ENCODE measurements around the gene B3GALT4.
"Not testable (repeated sequence)": the region's sequence is repeated elsewhere in the genome, so short reads cannot be mapped to it uniquely, and the experiment has no call there.

The B3GALT4 gene

DNA sequence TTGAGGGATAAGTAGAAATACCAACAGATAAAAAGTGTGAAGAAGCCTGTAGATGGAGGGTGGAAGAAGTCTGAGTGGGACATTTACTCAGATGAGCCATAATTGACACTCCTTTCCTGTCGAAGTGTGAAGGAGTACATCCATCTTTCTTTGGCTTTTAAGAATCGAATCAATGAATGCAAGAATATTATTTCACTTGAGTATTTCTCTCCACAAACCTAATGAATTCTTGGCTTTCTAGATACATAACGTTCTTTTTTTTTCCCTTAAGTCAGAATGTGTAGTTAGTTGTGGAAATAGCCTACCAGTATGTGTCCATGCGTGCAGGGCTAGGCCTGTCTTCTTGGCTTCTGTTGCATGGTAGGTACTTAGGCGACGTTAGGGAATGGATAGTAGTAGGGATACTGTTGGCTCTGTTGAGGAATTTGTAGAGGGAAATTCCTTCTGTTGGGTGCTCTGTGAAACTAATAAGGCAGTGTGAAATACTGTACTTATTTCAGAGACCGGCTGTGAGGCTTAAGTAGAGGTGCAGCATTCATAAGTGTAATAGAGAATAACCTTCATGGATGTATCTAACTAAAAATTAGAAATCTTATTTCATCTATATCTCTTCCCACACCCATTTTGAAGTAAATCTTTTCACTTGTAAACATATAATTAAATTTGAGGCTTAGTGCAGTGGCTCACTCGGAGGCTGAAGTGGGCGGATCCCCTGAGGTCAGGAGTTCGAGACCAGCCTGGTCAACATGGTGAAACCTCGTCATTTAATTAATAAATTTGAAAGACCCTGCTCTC is 3.6 kb upstream of the B3GALT4 start:
- CTCF ChIA-PET = no interaction called here
- POLR2A ChIA-PET = interaction anchor here (2.4 to 5.5 kb wide), 4 partner anchors 16 to 45 kb away, joined by 17 to 54 read pairs (median 26); partner anchors contain the start of genes PFDN6, RGL2, WDR46 and ZBTB22
- TF ChIP-seq HDGF (IDR thresholded peaks at IDR 0.05; ENCODE audit: borderline replicate concordance) = no peak
- no peak for TF ChIP-seq NFRKB (IDR thresholded peaks at IDR 0.05)
- no peak for TF ChIP-seq CTBP1 (IDR thresholded peaks at IDR 0.05; ENCODE audit: borderline replicate concordance)
- TF ChIP-seq FOXK2 (IDR thresholded peaks at IDR 0.05) = no peak
- no peak for TF ChIP-seq SUZ12 (IDR thresholded peaks at IDR 0.05)
- no peak for TF ChIP-seq LEF1 (IDR thresholded peaks at IDR 0.05; ENCODE audit: borderline replicate concordance)
- no peak for TF ChIP-seq FOXM1 (IDR thresholded peaks at IDR 0.05; ENCODE audit: borderline replicate concordance)
- TF ChIP-seq, protein P1, sequence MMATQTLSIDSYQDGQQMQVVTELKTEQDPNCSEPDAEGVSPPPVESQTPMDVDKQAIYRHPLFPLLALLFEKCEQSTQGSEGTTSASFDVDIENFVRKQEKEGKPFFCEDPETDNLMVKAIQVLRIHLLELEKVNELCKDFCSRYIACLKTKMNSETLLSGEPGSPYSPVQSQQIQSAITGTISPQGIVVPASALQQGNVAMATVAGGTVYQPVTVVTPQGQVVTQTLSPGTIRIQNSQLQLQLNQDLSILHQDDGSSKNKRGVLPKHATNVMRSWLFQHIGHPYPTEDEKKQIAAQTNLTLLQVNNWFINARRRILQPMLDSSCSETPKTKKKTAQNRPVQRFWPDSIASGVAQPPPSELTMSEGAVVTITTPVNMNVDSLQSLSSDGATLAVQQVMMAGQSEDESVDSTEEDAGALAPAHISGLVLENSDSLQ (IDR thresholded peaks at IDR 0.05) = no peak
- TF ChIP-seq ZNF384 (IDR thresholded peaks at IDR 0.05) = no peak
- TF ChIP-seq ARNT (IDR thresholded peaks at IDR 0.05) = no peak
- no peak for TF ChIP-seq L3MBTL2 (conservative IDR thresholded peaks at IDR 0.05)
- no peak for TF ChIP-seq TARDBP (IDR thresholded peaks at IDR 0.05)
- no peak for TF ChIP-seq SP1 (IDR thresholded peaks at IDR 0.05)
- no peak for TF ChIP-seq ELF4 (IDR thresholded peaks at IDR 0.05)
- TF ChIP-seq FOXA1 (IDR thresholded peaks at IDR 0.05) = no peak
- TF ChIP-seq BHLHE40 (IDR thresholded peaks at IDR 0.05; ENCODE audit: borderline replicate concordance) = no peak
- DNase-seq (ENCODE audit: extremely low spot score) = no peak

GRCh38 chr6:33273924-33274902 is 2.7 kb upstream of the B3GALT4 start:
- no peak for DNase-seq (ENCODE audit: extremely low spot score)
- TF ChIP-seq FOXK2 (IDR thresholded peaks at IDR 0.05) = no peak
- no peak for TF ChIP-seq SUZ12 (IDR thresholded peaks at IDR 0.05)
- no peak for TF ChIP-seq CTBP1 (IDR thresholded peaks at IDR 0.05; ENCODE audit: borderline replicate concordance)
- TF ChIP-seq ELF4 (IDR thresholded peaks at IDR 0.05) = no peak
- TF ChIP-seq TARDBP (IDR thresholded peaks at IDR 0.05) = no peak
- no peak for TF ChIP-seq NFRKB (IDR thresholded peaks at IDR 0.05)
- TF ChIP-seq FOXM1 (IDR thresholded peaks at IDR 0.05; ENCODE audit: borderline replicate concordance) = no peak
- no peak for TF ChIP-seq SP1 (IDR thresholded peaks at IDR 0.05)
- no peak for TF ChIP-seq BHLHE40 (IDR thresholded peaks at IDR 0.05; ENCODE audit: borderline replicate concordance)
- TF ChIP-seq FOXA1 (IDR thresholded peaks at IDR 0.05) = no peak
- no peak for TF ChIP-seq ARNT (IDR thresholded peaks at IDR 0.05)
- no peak for TF ChIP-seq L3MBTL2 (conservative IDR thresholded peaks at IDR 0.05)
- TF ChIP-seq ZNF384 (IDR thresholded peaks at IDR 0.05) = no peak
- TF ChIP-seq, protein P1 (IDR thresholded peaks at IDR 0.05) = no peak
- no peak for TF ChIP-seq LEF1 (IDR thresholded peaks at IDR 0.05; ENCODE audit: borderline replicate concordance)
- no peak for TF ChIP-seq HDGF (IDR thresholded peaks at IDR 0.05; ENCODE audit: borderline replicate concordance)
- POLR2A ChIA-PET = no interaction called here
- CTCF ChIA-PET = no interaction called here

GRCh38 chr6:33275795-33276580 is 935 bp upstream of the B3GALT4 start:
- CTCF ChIA-PET = interaction anchor here (0.7 to 1.9 kb wide), 5 partner anchors 24 to 321 kb away, joined by 3 to 16 read pairs (median 3); no protein-coding TSS in a partner anchor

DNA sequence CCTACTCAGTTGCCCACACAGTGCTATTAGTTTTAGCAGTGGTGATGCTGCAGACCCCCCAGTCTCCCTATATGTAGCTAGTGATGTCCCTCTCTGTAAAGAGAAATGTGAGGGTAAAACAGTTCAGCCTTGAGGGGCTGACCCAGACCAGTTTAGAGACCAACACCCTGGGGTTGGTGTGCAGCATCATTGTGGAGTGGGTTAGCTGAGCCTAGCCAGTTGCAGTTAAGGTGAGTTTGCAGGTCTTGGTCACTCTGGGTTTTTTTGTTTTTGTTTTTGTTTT is 401 bp upstream of the B3GALT4 start:
- TF ChIP-seq SP1 (IDR thresholded peaks at IDR 0.05) (no peak), FOXM1 (IDR thresholded peaks at IDR 0.05; ENCODE audit: borderline replicate concordance) (no peak), NFRKB (IDR thresholded peaks at IDR 0.05) (no peak), ZNF384 (IDR thresholded peaks at IDR 0.05) (no peak), BHLHE40 (IDR thresholded peaks at IDR 0.05; ENCODE audit: borderline replicate concordance) (no peak), SUZ12 (IDR thresholded peaks at IDR 0.05) (no peak), CTBP1 (IDR thresholded peaks at IDR 0.05; ENCODE audit: borderline replicate concordance) (no peak), FOXA1 (IDR thresholded peaks at IDR 0.05) (no peak), FOXK2 (IDR thresholded peaks at IDR 0.05) (no peak), L3MBTL2 (conservative IDR thresholded peaks at IDR 0.05) (no peak), ELF4 (IDR thresholded peaks at IDR 0.05) (no peak), LEF1 (IDR thresholded peaks at IDR 0.05; ENCODE audit: borderline replicate concordance) (no peak), HDGF (IDR thresholded peaks at IDR 0.05; ENCODE audit: borderline replicate concordance) (no peak), ARNT (IDR thresholded peaks at IDR 0.05) (no peak), TARDBP (IDR thresholded peaks at IDR 0.05) (no peak)
- TF ChIP-seq, protein P1 (IDR thresholded peaks at IDR 0.05) = no peak
- ChIA-PET POLR2A (interaction anchor here (1.2 to 4.2 kb wide), 11 partner anchors 13 to 305 kb away, joined by 3 to 37 read pairs (median 6); partner anchors contain the start of genes PFDN6, RGL2, RING1 and TAPBP), CTCF (interaction anchor here (0.7 to 1.9 kb wide), 7 partner anchors 23 to 322 kb away, joined by 3 to 16 read pairs (median 3); no protein-coding TSS in a partner anchor)
- DNase-seq (ENCODE audit: extremely low spot score) = no peak

More at GRCh38 chr6:33275795-33276580, 935 bp upstream of the B3GALT4 start:
- POLR2A ChIA-PET = interaction anchor here (1.2 to 4.2 kb wide), 8 partner anchors 13 to 114 kb away, joined by 3 to 37 read pairs (median 12); partner anchors contain the start of genes PFDN6, RGL2, RING1 and TAPBP
- not testable (repeated sequence) for DNase-seq (ENCODE audit: extremely low spot score)

Data from HEK293T (cell line).